IPS DF 6.9 (cell line): ENCODE measurements around the gene S100A14.

ENCODE experiments used
- DNase-seq: peaks from one replicate; pipeline ENCODE4 v3.0.0-alpha.2; 2013; ENCODE audit warnings: low read depth, low spot score
- H3K27ac ChIP-seq: one replicate; pipeline ENCODE4 v1.5.1; 2013; ENCODE audit warnings: low read length, control low read depth
- H3K27me3 ChIP-seq: 2 replicates; pipeline ENCODE4 v1.6.1; 2013; ENCODE audit warnings: mild to moderate bottlenecking, low read length; ENCODE audit not compliant: control insufficient read depth, insufficient read depth
- H3K36me3 ChIP-seq: 2 replicates; pipeline ENCODE4 v1.6.1; 2013; ENCODE audit warnings: low read length; ENCODE audit not compliant: control insufficient read depth, insufficient read depth
- H3K4me1 ChIP-seq: 2 replicates; pipeline ENCODE4 v1.6.1; 2013; ENCODE audit warnings: low read length; ENCODE audit not compliant: control insufficient read depth, insufficient read depth
- H3K4me3 ChIP-seq: 2 replicates; pipeline ENCODE4 v1.5.1; 2013; ENCODE audit warnings: mild to moderate bottlenecking, low read length
- H3K9me3 ChIP-seq: 2 replicates; pipeline ENCODE4 v1.6.1; 2013; ENCODE audit warnings: low read length, inconsistent platforms; ENCODE audit not compliant: control insufficient read depth, insufficient read depth
- WGBS: extraction: QIAGEN DNeasy Blood & Tissue Kit; methylation state at CpG from one replicate; pipeline ENCODE4 v1.1.7; 2013; ENCODE audit warnings: mixed read lengths, missing lambda C conversion rate; ENCODE audit not compliant: insufficient read length, insufficient coverage; 5-methylcytosine and 5-hydroxymethylcytosine counted together

Gene S100A14

DNA sequence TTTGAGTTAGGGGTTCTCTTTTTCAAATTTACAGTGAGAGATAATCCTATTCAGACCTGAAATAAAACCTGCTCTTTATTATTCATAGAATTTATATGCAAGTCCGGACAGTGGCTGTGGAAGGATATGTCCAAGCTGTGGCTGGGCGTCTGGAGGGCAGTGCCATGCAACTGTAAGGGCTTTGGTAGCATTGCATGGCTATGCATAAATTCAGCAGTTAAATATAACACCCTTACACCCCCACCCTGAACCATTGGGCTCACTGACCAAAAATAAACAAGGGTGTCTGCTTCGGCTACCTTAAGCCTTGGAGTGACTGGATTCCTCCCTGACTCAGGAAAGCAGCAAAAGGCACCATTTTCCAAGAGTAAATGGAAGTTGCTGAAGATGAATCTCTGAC lies 23.2 kb upstream of the S100A14 start:
- WGBS: no CpG with 5 or more reads among the region's 3 CpGs
- DNase-seq: no peak
- H3K27me3 ChIP-seq: no peaks in the 10 kb centered on the region

DNA sequence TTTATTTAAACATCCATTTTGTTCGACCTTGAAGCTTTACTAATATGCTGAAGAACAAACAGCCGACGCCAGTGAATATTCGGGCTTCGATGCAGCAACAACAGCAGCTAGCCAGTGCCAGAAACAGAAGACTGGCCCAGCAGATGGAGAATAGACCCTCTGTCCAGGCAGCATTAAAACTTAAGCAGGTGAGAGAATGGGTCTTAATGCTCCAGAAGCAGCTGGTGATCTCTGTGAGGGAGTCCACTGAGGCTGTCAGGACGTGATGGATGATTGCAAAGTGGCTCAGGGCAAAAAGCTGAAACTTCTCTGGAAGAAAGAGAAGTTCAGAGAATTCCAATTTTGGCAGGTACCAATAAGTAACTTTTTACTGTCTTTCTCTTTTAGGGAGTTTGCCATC lies 22.1 kb upstream of the S100A14 start:
- WGBS: no CpG with 5 or more reads among the region's 6 CpGs
- no peak for DNase-seq
- H3K27ac ChIP-seq: no peak overlapping the region
- H3K36me3 ChIP-seq: peaks cover 44% of the 10 kb centered on the region
- H3K27me3 ChIP-seq: no peaks in the 10 kb centered on the region
- no peaks in the 10 kb centered on the region for H3K9me3 ChIP-seq
- no peak overlapping the region for H3K4me3 ChIP-seq
- peaks cover 3% of the 10 kb centered on the region for H3K4me1 ChIP-seq

More for the DNA sequence above, 23.2 kb upstream of the S100A14 start:
- peaks cover 47% of the 10 kb centered on the region for H3K36me3 ChIP-seq
- H3K4me1 ChIP-seq: peaks cover 1% of the 10 kb centered on the region; the same call in 1 of the 2 replicates
- H3K4me3 ChIP-seq: no peak overlapping the region
- no peaks in the 10 kb centered on the region for H3K9me3 ChIP-seq
- no peak overlapping the region for H3K27ac ChIP-seq

DNA sequence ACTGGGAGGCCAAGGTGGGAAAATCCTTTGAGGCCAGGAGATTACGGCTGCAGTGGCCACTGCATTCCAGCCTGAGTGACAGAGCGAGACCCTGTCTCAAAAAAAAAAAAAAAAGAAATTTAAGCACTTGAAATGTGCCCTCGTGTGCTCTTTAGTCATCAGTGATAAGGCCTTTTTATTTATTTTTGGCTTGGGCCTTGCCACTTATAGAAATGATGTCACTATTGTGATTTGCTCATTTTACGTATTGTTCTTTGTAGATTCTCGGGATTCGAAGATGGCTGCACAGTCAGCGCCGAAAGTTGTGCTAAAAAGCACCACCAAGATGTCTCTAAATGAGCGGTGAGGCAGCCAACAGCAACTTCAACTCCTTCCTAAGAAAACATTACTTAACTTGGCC lies 20.2 kb upstream of the S100A14 start:
- DNase-seq: no peak
- Histone ChIP-seq H3K36me3 (peaks cover 31% of the 10 kb centered on the region), H3K9me3 (no peaks in the 10 kb centered on the region), H3K4me3 (no peak overlapping the region), H3K4me1 (peaks cover 3% of the 10 kb centered on the region), H3K27ac (no peak overlapping the region), H3K27me3 (no peaks in the 10 kb centered on the region)
- WGBS: no CpG with 5 or more reads among the region's 9 CpGs

DNA sequence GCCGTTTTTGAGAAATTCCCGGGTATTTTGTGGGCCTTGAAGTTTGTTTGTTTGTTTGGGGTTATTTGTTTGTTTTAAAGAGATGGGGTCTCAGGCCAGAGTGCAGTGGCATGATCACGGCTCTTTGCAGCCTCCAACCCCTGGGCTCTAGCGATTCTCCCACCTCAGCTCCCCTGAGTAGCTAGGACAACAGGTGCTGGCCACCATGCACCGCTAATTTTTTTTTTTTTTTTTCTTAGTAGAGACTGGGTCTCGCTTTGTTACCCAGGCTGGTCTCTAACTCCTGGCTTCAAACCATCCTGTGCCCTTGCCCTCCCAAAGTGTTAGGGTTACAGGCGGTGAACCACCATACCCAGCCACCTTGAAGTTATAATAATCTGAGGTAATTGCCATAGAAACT lies 19.7 kb upstream of the S100A14 start:
- no peak overlapping the region for H3K4me3 ChIP-seq
- no peak for DNase-seq
- no peaks in the 10 kb centered on the region for H3K9me3 ChIP-seq
- H3K27me3 ChIP-seq: no peaks in the 10 kb centered on the region
- H3K36me3 ChIP-seq: peaks cover 29% of the 10 kb centered on the region
- peaks cover 3% of the 10 kb centered on the region for H3K4me1 ChIP-seq
- H3K27ac ChIP-seq: no peak overlapping the region
- WGBS: no CpG with 5 or more reads among the region's 7 CpGs

DNA sequence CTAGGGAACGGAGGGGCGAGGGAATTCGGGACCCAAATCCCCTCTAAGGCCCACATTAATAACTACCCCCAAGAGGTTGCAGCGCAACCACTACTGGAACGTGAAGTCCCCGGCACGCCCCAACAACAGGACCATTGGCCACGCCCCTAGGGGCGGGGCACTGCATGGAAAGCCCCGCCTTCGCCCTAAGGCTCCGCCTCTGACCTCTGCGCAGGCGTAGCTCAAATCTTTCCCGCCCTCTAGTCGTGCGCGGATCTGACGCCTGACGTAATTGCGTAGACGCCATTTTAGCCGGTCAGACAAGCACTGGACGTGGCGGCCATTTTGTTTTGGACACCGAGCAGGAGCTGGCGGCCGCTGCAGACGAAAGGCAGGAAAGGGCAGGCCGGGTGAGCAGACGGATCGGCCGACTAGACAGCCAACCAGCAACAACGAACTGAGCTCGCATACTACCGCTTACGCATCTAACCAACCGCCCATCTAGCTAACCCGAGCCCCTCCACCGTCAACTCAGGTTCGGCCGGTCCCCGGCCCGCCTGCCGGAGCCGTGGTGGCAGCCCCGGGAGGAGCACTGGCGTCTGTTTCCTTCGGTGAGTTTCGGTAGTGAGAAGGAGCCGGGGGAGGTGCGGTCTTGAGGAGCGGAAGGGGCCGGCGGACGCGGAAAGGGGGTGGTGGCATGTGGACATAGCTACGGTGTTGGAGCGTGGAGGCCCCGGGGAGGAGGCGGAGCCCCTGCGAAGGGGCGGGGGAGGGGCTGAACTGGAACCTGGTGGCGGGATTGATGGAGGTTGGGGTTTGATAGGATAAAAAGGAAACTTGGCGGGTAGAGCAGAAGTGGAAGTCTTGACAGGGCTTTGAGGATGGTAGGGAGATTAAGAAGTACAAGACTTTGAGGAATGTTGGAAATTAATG lies 17.9 kb upstream of the S100A14 start, which contains the start of gene CHTOP:
TSS of gene CHTOP (plus strand) at position 313 of the 912 bp plus-strand sequence. CDS start 2,523 bp downstream, outside the sequence.
- peaks cover 3% of the 10 kb centered on the region for H3K4me1 ChIP-seq
- H3K36me3 ChIP-seq: peaks cover 14% of the 10 kb centered on the region; the same call in 1 of the 2 replicates
- no peaks in the 10 kb centered on the region for H3K27me3 ChIP-seq
- DNase-seq: peak; percentile 99
- H3K9me3 ChIP-seq: no peaks in the 10 kb centered on the region
- H3K27ac ChIP-seq: peak within 1 kb of the TSS; percentile 16
- WGBS: no CpG with 5 or more reads among the region's 65 CpGs
- peak within 1 kb of the TSS; percentile 91 for H3K4me3 ChIP-seq

GRCh38 chr1:153633161-153633753 lies 17.1 kb upstream of the S100A14 start:
- DNase-seq: no peak
- Histone ChIP-seq H3K4me3 (peak overlapping the region; percentile 13; the same call in 1 of the 2 replicates), H3K36me3 (peaks cover 12% of the 10 kb centered on the region; the same call in 1 of the 2 replicates), H3K4me1 (peaks cover 3% of the 10 kb centered on the region), H3K27me3 (no peaks in the 10 kb centered on the region), H3K9me3 (no peaks in the 10 kb centered on the region), H3K27ac (no peak overlapping the region)
- no CpG with 5 or more reads among the region's 18 CpGs for WGBS

DNA sequence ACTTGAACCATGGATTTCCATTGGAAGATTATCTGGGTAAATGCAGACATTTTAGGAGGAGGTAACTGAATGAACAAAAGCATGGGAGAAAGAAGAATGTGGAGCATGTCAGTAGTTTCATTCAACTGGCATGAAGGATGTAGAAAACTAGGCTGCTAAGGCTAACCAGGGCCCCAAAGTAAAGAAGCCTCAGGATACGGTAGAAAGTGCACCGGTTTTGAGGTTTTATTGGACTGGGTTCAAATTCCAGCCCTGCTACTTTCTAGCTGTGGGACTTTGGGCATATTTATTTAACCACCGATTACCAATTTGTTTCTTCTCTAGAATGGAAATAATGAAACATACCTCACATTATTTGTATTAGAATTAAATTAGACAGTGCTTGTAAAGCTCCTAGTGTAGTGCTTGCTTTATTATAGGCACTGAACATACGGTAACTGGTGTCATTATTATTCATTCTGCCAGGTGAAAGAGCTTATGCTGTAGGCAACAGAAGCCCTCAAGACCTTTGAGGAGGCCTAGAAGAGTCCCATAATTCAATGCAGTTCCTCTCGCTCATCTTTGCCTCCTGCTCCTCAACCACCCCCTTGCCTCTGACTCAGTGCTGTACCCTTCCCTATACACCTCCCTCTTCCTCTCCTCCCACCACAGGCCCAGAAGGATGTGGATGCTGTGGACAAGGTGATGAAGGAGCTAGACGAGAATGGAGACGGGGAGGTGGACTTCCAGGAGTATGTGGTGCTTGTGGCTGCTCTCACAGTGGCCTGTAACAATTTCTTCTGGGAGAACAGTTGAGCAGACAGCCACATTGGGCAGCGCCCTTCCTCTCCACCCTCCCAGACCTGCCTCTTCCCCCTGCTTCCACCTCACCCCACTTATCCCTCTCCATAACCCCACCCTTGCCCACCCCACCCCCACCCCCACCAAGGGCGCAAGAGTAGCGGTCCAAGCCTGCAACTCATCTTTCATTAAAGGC lies 15.2 kb upstream of the S100A14 start:
- no CpG with 5 or more reads among the region's 10 CpGs for WGBS
- H3K27me3 ChIP-seq: no peaks in the 10 kb centered on the region
- H3K4me3 ChIP-seq: no peak overlapping the region
- no peaks in the 10 kb centered on the region for H3K9me3 ChIP-seq
- H3K36me3 ChIP-seq: no peaks in the 10 kb centered on the region
- no peak for DNase-seq
- peaks cover 5% of the 10 kb centered on the region for H3K4me1 ChIP-seq
- H3K27ac ChIP-seq: no peak overlapping the region

- Histone ChIP-seq H3K4me1 (peaks cover 5% of the 10 kb centered on the region), H3K9me3 (no peaks in the 10 kb centered on the region), H3K36me3 (peaks cover under 1% of the 10 kb centered on the region; the same call in 1 of the 2 replicates), H3K4me3 (no peak overlapping the region), H3K27ac (no peak overlapping the region), H3K27me3 (no peaks in the 10 kb centered on the region)
- WGBS: no CpG with 5 or more reads among the region's 7 CpGs
- DNase-seq: no peak
These were observed 14.3 kb upstream of the S100A14 start for GRCh38 chr1:153630384-153630783.

DNA sequence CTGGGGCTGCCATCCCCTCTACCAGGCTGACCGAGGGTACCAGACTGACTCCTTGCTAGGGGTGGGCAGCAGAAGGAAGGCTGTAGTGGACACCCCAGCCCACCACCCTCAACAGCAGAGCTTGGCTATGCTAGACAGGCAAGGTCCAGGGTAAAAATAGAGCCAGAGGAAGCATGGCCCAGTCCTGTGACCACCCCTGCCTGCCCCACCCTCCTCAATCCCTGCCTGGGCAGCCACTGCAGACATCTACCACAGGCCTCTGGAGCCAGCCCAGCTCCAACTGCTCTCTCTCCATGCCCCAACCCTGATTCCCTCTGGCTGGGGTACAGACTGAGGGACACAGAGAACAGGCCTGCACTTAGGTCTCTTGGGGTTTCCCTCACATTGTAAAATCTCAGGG lies 13.8 kb upstream of the S100A14 start:
- no peak overlapping the region for H3K4me3 ChIP-seq
- no peaks in the 10 kb centered on the region for H3K27me3 ChIP-seq
- peaks cover 2% of the 10 kb centered on the region; the same call in 1 of the 2 replicates for H3K36me3 ChIP-seq
- WGBS: no CpG with 5 or more reads among the region's 1 CpG
- no peak overlapping the region for H3K27ac ChIP-seq
- H3K4me1 ChIP-seq: peaks cover 4% of the 10 kb centered on the region
- H3K9me3 ChIP-seq: no peaks in the 10 kb centered on the region
- no peak for DNase-seq

- WGBS: no CpG with 5 or more reads among the region's 5 CpGs
- H3K27me3 ChIP-seq: no peaks in the 10 kb centered on the region
- no peak overlapping the region for H3K4me3 ChIP-seq
- no peaks in the 10 kb centered on the region for H3K9me3 ChIP-seq
- H3K27ac ChIP-seq: no peak overlapping the region
- peaks cover 2% of the 10 kb centered on the region; the same call in 1 of the 2 replicates for H3K36me3 ChIP-seq
- H3K4me1 ChIP-seq: peaks cover 4% of the 10 kb centered on the region
- DNase-seq: no peak
These were observed 13.2 kb upstream of the S100A14 start for GRCh38 chr1:153629343-153629665.
